H1 (cell line): Measurements from ENCODE around the gene GOLGA3. TPM values are rescaled to one million over a fixed set of nuclear protein-coding genes. Genes with fewer than 3 reads are reported as not detected.

Source experiments
- CTCF ChIA-PET: fragments of 300-600 bp; sonication (Branson Sonifier 250); formaldehyde crosslinking; loops from one replicate; lab custom pipeline; 2021; ENCODE audit not compliant: partially characterized antibody; lab: Charles Lee
- POLR2A ChIA-PET: fragments of 300-600 bp; sonication (Branson Sonifier 250); formaldehyde crosslinking; loops from one replicate; lab custom pipeline; 2021; ENCODE audit warnings: inconsistent platforms; ENCODE audit not compliant: partially characterized antibody; lab: Charles Lee
- DNase-seq, 2 experiments: peaks; one replicate each; pipeline versions ENCODE4 v3.0.0 to v3.0.0-alpha.2; 2010 to 2022; ENCODE audit warnings: low spot score in 2 of 2, low read depth in 1 of 2, mixed read lengths in 1 of 2
- FAIRE-seq: peaks from 2 replicates; lab custom pipeline; 2011; peaks lifted over from hg19 to GRCh38; lab: Jason Lieb, UNC
- H2AFZ ChIP-seq: 2 replicates; pipeline ENCODE4 v1.8.1; 2012; ENCODE audit warnings: low read length, inconsistent platforms
- H2AK5ac ChIP-seq: 2 replicates; pipeline ENCODE4 v1.6.1; 2013; ENCODE audit warnings: low read depth, low read length
- H2BK120ac ChIP-seq: replicated peaks from 2 replicates; pipeline ENCODE3; 2013; ENCODE audit warnings: low read depth, low read length, inconsistent platforms
- H2BK12ac ChIP-seq: 2 replicates; pipeline ENCODE4 v1.6.1; 2013; ENCODE audit warnings: low read depth, low read length
- H2BK15ac ChIP-seq: 2 replicates; pipeline ENCODE4 v1.6.1; 2013; ENCODE audit warnings: low read length
- H2BK20ac ChIP-seq: 2 replicates; pipeline ENCODE4 v1.6.1; 2013; ENCODE audit warnings: low read length
- H2BK5ac ChIP-seq: 2 replicates; pipeline ENCODE4 v1.6.1; 2013; ENCODE audit warnings: low read depth, low read length
- H3K14ac ChIP-seq: 2 replicates; pipeline ENCODE4 v1.6.1; 2013; ENCODE audit warnings: inconsistent platforms; ENCODE audit not compliant: insufficient read length
- H3K18ac ChIP-seq: 2 replicates; pipeline ENCODE4 v1.6.1; 2013; ENCODE audit warnings: low read length; ENCODE audit errors: extremely low read depth
- H3K23ac ChIP-seq: 2 replicates; pipeline ENCODE4 v1.6.1; 2013; ENCODE audit warnings: inconsistent platforms; ENCODE audit not compliant: insufficient read length
- H3K23me2 ChIP-seq: 2 replicates; pipeline ENCODE4 v1.6.1; 2013; ENCODE audit warnings: low read depth, low read length
- H3K27ac ChIP-seq: 2 replicates; pipeline ENCODE4 v1.6.1; 2011; ENCODE audit warnings: low read depth, low read length, inconsistent platforms
- H3K27me3 ChIP-seq, 4 experiments: replicated peaks in 1 of 4; 1 replicate in 1 of 4; 2 replicates in 3 of 4; pipeline versions ENCODE4 v1.6.1 to v1.8.1; 2011 to 2013; ENCODE audit warnings: low read length in 3 of 4, mild to moderate bottlenecking in 3 of 4, inconsistent platforms in 2 of 4, mixed read lengths in 2 of 4, moderate library complexity in 1 of 4; ENCODE audit not compliant: control insufficient read depth in 3 of 4, insufficient read depth in 3 of 4; ENCODE audit errors: extremely low read depth in 1 of 4
- H3K36me3 ChIP-seq, 4 experiments: 2 replicates each; pipeline versions ENCODE4 v1.6.1 to v1.8.1; 2011 to 2013; ENCODE audit warnings: mild to moderate bottlenecking in 4 of 4, low read length in 3 of 4, moderate library complexity in 2 of 4, control low read depth in 1 of 4, inconsistent platforms in 1 of 4; ENCODE audit not compliant: insufficient read depth in 4 of 4, control insufficient read depth in 2 of 4
- H3K4ac ChIP-seq: replicated peaks from 2 replicates; pipeline ENCODE3; 2013; ENCODE audit warnings: low read length, low read depth, mixed read lengths, inconsistent platforms; ENCODE audit not compliant: insufficient read length
- H3K4me1 ChIP-seq, 4 experiments: replicated peaks in 1 of 4; 1 replicate in 1 of 4; 2 replicates in 3 of 4; pipeline versions ENCODE4 v1.6.1 to v1.8.1; 2011 to 2013; ENCODE audit warnings: low read length in 3 of 4, inconsistent platforms in 2 of 4, mixed read lengths in 1 of 4; ENCODE audit not compliant: insufficient read depth in 4 of 4, control insufficient read depth in 3 of 4
- H3K4me2 ChIP-seq, 2 experiments: 2 replicates each; pipeline versions ENCODE4 v1.6.1 to v1.8.1; 2011 to 2013; ENCODE audit warnings: low read depth in 2 of 2, low read length in 2 of 2, control low read depth in 1 of 2, inconsistent platforms in 1 of 2, mild to moderate bottlenecking in 1 of 2; ENCODE audit not compliant: insufficient read depth in 1 of 2
- H3K4me3 ChIP-seq, 4 experiments: fragments of 200-600, 300-600 bp in 1 of 4; sonication (generic), shearing (Covaris generic), sonication (Bioruptor Twin) in 1 of 4; 2 replicates each; pipeline versions ENCODE4 v1.5.1 to v1.8.1; 2011 to 2016; ENCODE audit warnings: low read length in 4 of 4, low read depth in 3 of 4, control low read depth in 2 of 4, inconsistent platforms in 2 of 4, mild to moderate bottlenecking in 2 of 4, mixed read lengths in 1 of 4, moderate library complexity in 1 of 4; ENCODE audit not compliant: insufficient read depth in 2 of 4; ENCODE audit errors: extremely low read depth in 1 of 4
- H3K56ac ChIP-seq: replicated peaks from 2 replicates; pipeline ENCODE3; 2013; ENCODE audit warnings: low read depth, mild to moderate bottlenecking, mixed read lengths, low read length, inconsistent platforms; ENCODE audit not compliant: insufficient read length
- H3K79me1 ChIP-seq: 2 replicates; pipeline ENCODE4 v1.6.1; 2013; ENCODE audit warnings: low read depth, low read length, control low read depth
- H3K79me2 ChIP-seq, 2 experiments: 2 replicates each; pipeline versions ENCODE4 v1.6.1 to v1.8.1; 2012 to 2013; ENCODE audit warnings: low read length in 2 of 2, mild to moderate bottlenecking in 2 of 2, inconsistent platforms in 1 of 2; ENCODE audit not compliant: insufficient read depth in 2 of 2, control insufficient read depth in 1 of 2
- H3K9ac ChIP-seq, 4 experiments: replicated peaks in 1 of 4; 1 replicate in 1 of 4; 2 replicates in 3 of 4; pipeline versions ENCODE4 v1.6.1 to v1.8.1; 2011 to 2013; ENCODE audit warnings: low read depth in 3 of 4, low read length in 3 of 4, control low read depth in 2 of 4, mild to moderate bottlenecking in 2 of 4, moderate library complexity in 2 of 4, inconsistent platforms in 1 of 4; ENCODE audit errors: extremely low read depth in 1 of 4
- H3K9me3 ChIP-seq, 2 experiments: 2 replicates each; pipeline versions ENCODE4 v1.6.1 to v1.8.1; 2012 to 2013; ENCODE audit warnings: mild to moderate bottlenecking in 2 of 2, moderate library complexity in 2 of 2, control low read depth in 1 of 2, inconsistent platforms in 1 of 2, low read depth in 1 of 2, low read length in 1 of 2, mixed read lengths in 1 of 2; ENCODE audit not compliant: insufficient read depth in 2 of 2
- H4K20me1 ChIP-seq, 2 experiments: replicated peaks in 1 of 2; 2 replicates each; pipeline versions ENCODE3 to v1.8.1; 2011 to 2013; ENCODE audit warnings: inconsistent platforms in 2 of 2, low read length in 2 of 2, mild to moderate bottlenecking in 1 of 2; ENCODE audit not compliant: insufficient read depth in 2 of 2, control insufficient read depth in 1 of 2
- H4K5ac ChIP-seq: 2 replicates; pipeline ENCODE4 v1.6.1; 2013; ENCODE audit warnings: low read length, low read depth, mixed read lengths, inconsistent platforms; ENCODE audit not compliant: insufficient read length
- H4K8ac ChIP-seq: 2 replicates; pipeline ENCODE4 v1.8.0; 2013; ENCODE audit warnings: mild to moderate bottlenecking, moderate library complexity, low read length, inconsistent platforms; ENCODE audit not compliant: insufficient read depth; ENCODE audit errors: extremely low read depth
- H4K91ac ChIP-seq: replicated peaks from 2 replicates; pipeline ENCODE3; 2013; ENCODE audit warnings: low read length, mixed read lengths, inconsistent platforms; ENCODE audit not compliant: insufficient read length
- CBX8 ChIP-seq: fragments of 300-800, 300-1000 bp; sonication (generic); IDR thresholded peaks from 2 replicates; pipeline ENCODE4 v1.7.1; 2016; ENCODE audit warnings: low read depth, low read length, borderline replicate concordance
- E2F6 ChIP-seq: IDR thresholded peaks from 2 replicates; pipeline ENCODE4 v1.6.1; 2012; ENCODE audit warnings: inconsistent platforms
- KDM4A ChIP-seq: IDR thresholded peaks from one replicate; pipeline ENCODE4 v1.7.1; 2012; ENCODE audit warnings: low read depth, mild to moderate bottlenecking, moderate library complexity, low read length, inconsistent platforms; ENCODE audit not compliant: severe bottlenecking
- MAFK ChIP-seq: IDR thresholded peaks from 2 replicates; pipeline ENCODE4 v1.6.1; 2012; ENCODE audit warnings: low read depth, mild to moderate bottlenecking, improper control_type of control experiment, low read length
- PHF8 ChIP-seq: fragments of 200-600 bp; sonication (generic); conservative IDR thresholded peaks from 2 replicates; pipeline ENCODE4 v1.7.1; 2012; ENCODE audit warnings: low read depth, mild to moderate bottlenecking, inconsistent platforms, low read length, moderate library complexity
- RBBP5 ChIP-seq: IDR thresholded peaks from 2 replicates; pipeline ENCODE4 v1.7.1; 2012; ENCODE audit warnings: low read depth, mild to moderate bottlenecking, inconsistent platforms, low read length, moderate library complexity, borderline replicate concordance
- SIRT6 ChIP-seq: IDR thresholded peaks from one replicate; pipeline ENCODE4 v1.7.1; 2012; ENCODE audit warnings: low read length, inconsistent platforms
- SP1 ChIP-seq: IDR thresholded peaks from 2 replicates; pipeline ENCODE4 v1.6.1; 2011; ENCODE audit warnings: low read depth, low read length
- SP2 ChIP-seq: IDR thresholded peaks from 2 replicates; pipeline ENCODE4 v1.6.1; 2012; ENCODE audit warnings: mild to moderate bottlenecking, low read length, inconsistent platforms
- SRF ChIP-seq: IDR thresholded peaks from 2 replicates; pipeline ENCODE4 v1.6.1; 2011; ENCODE audit warnings: mild to moderate bottlenecking, low read depth, low read length, moderate library complexity
- SUZ12 ChIP-seq: fragments of 200-600 bp; sonication (generic); IDR thresholded peaks from 2 replicates; pipeline ENCODE4 v1.6.1; 2012; ENCODE audit warnings: mild to moderate bottlenecking, inconsistent platforms, low read length, moderate library complexity, mixed read lengths
- TBP ChIP-seq: IDR thresholded peaks from 2 replicates; pipeline ENCODE4 v1.6.1; 2011; ENCODE audit warnings: low read depth, low read length, improper control_type of control experiment
- USF2 ChIP-seq: IDR thresholded peaks from 2 replicates; pipeline ENCODE4 v1.6.1; 2011; ENCODE audit warnings: low read length, improper control_type of control experiment
- YY1 ChIP-seq: IDR thresholded peaks from 2 replicates; pipeline ENCODE4 v1.6.1; 2011; ENCODE audit warnings: low read depth, mild to moderate bottlenecking, low read length
- WGBS, 2 experiments: shearing (Covaris generic) in 1 of 2; methylation state at CpG; one replicate each; pipeline versions ENCODE4 v1.1.6 to v1.1.7; 2013 to 2015; ENCODE audit warnings: low lambda C conversion rate in 2 of 2, mixed read lengths in 2 of 2, inconsistent platforms in 1 of 2, low coverage in 1 of 2, missing lambda C conversion rate in 1 of 2; ENCODE audit not compliant: insufficient replicate concordance in 2 of 2, insufficient coverage in 1 of 2, insufficient read length in 1 of 2; ENCODE audit errors: extremely low coverage in 1 of 2, missing lambda C conversion rate in 1 of 2; 5-methylcytosine and 5-hydroxymethylcytosine counted together
- polyA plus RNA-seq, 7 experiments: library from polyadenylated mRNA; depleted of rRNA in 3 of 7; stranded (reverse) in 5 of 7; unstranded in 2 of 7; fragments of >200 nt in 5 of 7; fragments of 200-250 nt in 2 of 7; gene quantifications; 1 replicate in 5 of 7; 2 replicates in 1 of 7; 4 replicates in 1 of 7; pipeline versions ENCODE4 v1.2.1 to v1.2.3, GENCODE V29; 2011 to 2013; ENCODE audit warnings: missing spikeins in 2 of 7, mixed read lengths in 2 of 7
- total RNA-seq: library from RNA; stranded (reverse); fragmentation: NEBNext Ultra II Directional; extraction: Animal tissue kit (Norgen Biotek cat#: 25700); gene quantifications from 2 replicates; pipeline ENCODE4 v1.2.1, GENCODE V29; 2021

GOLGA3 gene
- total and polyA plus RNA-seq, 2 of the 8 experiments (the other 6 are each of a cell fraction or from before 2014, with no cell fraction given): 6.4 to 33.1 TPM

GRCh38 chr12:132789099-132789471 lies 39.6 kb downstream of the GOLGA3 start:
- no peak for DNase-seq
- Histone ChIP-seq H2BK15ac (no peak overlapping the region), H2BK120ac (no peak overlapping the region), H2BK5ac (no peak overlapping the region), H3K4me1 (no peaks in the 10 kb centered on the region), H3K23ac (no peak overlapping the region), H2BK12ac (no peak overlapping the region), H3K14ac (no peak overlapping the region), H3K36me3 (peaks cover 6 to 39% (median 13%) of the 10 kb centered on the region in 4 experiments; a peak in 7 of 8 replicates), H3K23me2 (peaks cover 3% of the 10 kb centered on the region; the same call in 1 of the 2 replicates), H3K4me3 (no peak overlapping the region), H3K79me1 (peaks cover 7% of the 10 kb centered on the region; the same call in 1 of the 2 replicates), H3K56ac (no peak overlapping the region), H3K9ac (no peak overlapping the region), H2AFZ (no peak overlapping the region), H4K5ac (no peak overlapping the region), H3K18ac (no peak overlapping the region), H3K4ac (no peak overlapping the region), H3K4me2 (no peak overlapping the region), H3K27me3 (no peaks in the 10 kb centered on the region), H2BK20ac (no peak overlapping the region), H4K91ac (no peak overlapping the region), H3K27ac (no peak overlapping the region), H2AK5ac (no peak overlapping the region), H3K79me2 (no peaks in the 10 kb centered on the region), H3K9me3 (no peaks in the 10 kb centered on the region), H4K8ac (no peak overlapping the region), H4K20me1 (peaks cover 0 to 14% of the 10 kb centered on the region in 2 experiments)
- WGBS, 2 experiments: 92% methylated on average over 19 of the region's 21 CpGs; no CpG with 5 or more reads in 1 of the 2 experiments
- no peak for FAIRE-seq
- ChIA-PET POLR2A (interaction anchor here (0.6 to 1.6 kb wide), 2 partner anchors 27 to 81 kb away, joined by 3 to 6 read pairs; no protein-coding TSS in a partner anchor), CTCF (no interaction called here)
- TF ChIP-seq TBP: no peak
- no peak for TF ChIP-seq USF2
- TF ChIP-seq SUZ12: no peak
- TF ChIP-seq SRF: no peak
- TF ChIP-seq KDM4A: no peak
- no peak for TF ChIP-seq SIRT6
- TF ChIP-seq RBBP5: no peak
- TF ChIP-seq MAFK: no peak
- TF ChIP-seq CBX8: no peak
- no peak for TF ChIP-seq PHF8
- no peak for TF ChIP-seq E2F6
- TF ChIP-seq SP2: no peak
- TF ChIP-seq YY1: no peak
- no peak for TF ChIP-seq SP1
